ENCODE results near the gene ADIPOR2. TPM values are rescaled to one million over a fixed set of nuclear protein-coding genes. Genes with fewer than 3 reads are reported as not detected.
"Not testable (repeated sequence)": the region's sequence is repeated elsewhere in the genome, so short reads cannot be mapped to it uniquely, and the experiment has no call there.

ADIPOR2 gene
- total RNA-seq, 2 experiments from 2014 or later: 24.7 to 51.1 TPM

DNA sequence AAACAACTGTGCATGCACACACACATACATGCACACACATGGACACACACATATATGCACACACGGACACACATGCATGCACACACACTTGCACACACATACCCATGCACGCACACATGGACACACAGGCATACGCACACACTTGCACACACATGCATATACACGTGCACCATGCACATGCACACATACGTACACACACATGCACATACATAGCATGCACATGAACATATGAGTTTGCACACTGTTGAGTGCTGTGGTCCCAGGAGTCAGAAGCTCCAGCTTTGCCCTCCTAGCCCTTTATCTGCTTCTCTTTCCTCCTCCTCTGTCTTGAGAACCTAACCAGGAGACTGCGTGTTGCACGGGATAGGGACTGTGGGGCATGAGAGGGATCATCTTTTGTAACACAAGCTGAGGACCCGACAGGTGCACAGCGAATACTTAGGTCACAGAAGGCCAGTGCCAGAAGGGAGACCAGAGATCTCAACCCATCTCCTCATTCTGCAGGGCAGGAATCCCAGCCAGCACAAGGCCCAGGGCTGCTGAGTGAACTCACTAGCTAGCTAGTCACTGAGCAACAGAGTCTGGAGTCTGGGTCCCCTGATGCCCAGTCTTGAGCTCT lies 126.0 kb downstream of the ADIPOR2 start:
- POLR2A ChIA-PET: no interaction called here
- no peak overlapping the region for H3K4me2 ChIP-seq (ENCODE audit: low read length)

DNA sequence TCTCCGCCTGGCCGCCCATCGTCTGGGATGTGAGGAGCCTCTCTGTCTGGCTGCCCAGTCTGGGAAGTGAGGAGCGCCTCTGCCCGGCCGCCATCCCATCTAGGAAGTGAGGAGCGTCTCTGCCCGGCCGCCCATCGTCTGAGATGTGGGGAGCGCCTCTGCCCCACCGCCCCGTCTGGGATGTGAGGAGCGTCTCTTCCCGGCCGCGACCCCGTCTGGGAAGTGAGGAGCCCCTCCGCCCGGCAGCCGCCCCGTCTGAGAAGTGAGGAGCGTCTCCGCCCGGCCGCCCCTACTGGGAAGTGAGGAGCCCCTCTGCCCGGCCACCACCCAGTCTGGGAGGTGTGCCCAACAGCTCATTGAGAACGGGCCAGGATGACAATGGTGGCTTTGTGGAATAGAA lies 127.1 kb downstream of the ADIPOR2 start:
- POLR2A ChIA-PET; H3K4me1 ChIP-seq (ENCODE audit: insufficient read depth, low read length, poor library complexity, severe bottlenecking); H4K20me1 ChIP-seq (ENCODE audit: insufficient read depth, low read length); intact Hi-C loops (cut with micrococcal nuclease; ENCODE audit: unreplicated experiment); BruUV-seq (replicated peaks); H3K79me2 ChIP-seq (ENCODE audit: insufficient read depth, low read depth, low read length); H3K27ac ChIP-seq (ENCODE audit: low read depth, low read length, poor library complexity, severe bottlenecking); DNase-seq (ENCODE audit: low spot score); H3K4me2 ChIP-seq (ENCODE audit: low read length); CTCF ChIA-PET (ENCODE audit: unreplicated experiment); H3K4me3 ChIP-seq (ENCODE audit: low read depth, low read length, poor library complexity, severe bottlenecking); H3K9me3 ChIP-seq (ENCODE audit: low read length); H2AFZ ChIP-seq (ENCODE audit: low read length); H3K36me3 ChIP-seq (ENCODE audit: insufficient read depth, low read length); H3K9me2 ChIP-seq (ENCODE audit: insufficient read depth, low read length): not testable (repeated sequence)

More for the DNA sequence above, 126.0 kb downstream of the ADIPOR2 start:
- no TSS peak for BruUV-seq (replicated peaks)
- no peaks in the 10 kb centered on the region for H3K9me3 ChIP-seq (ENCODE audit: low read length)
- H3K4me3 ChIP-seq (ENCODE audit: low read depth, low read length, poor library complexity, severe bottlenecking): no peak overlapping the region
- no peaks in the 10 kb centered on the region for H3K36me3 ChIP-seq (ENCODE audit: insufficient read depth, low read length)
- no peak for DNase-seq (ENCODE audit: low spot score)
- TF ChIP-seq, protein P1, sequence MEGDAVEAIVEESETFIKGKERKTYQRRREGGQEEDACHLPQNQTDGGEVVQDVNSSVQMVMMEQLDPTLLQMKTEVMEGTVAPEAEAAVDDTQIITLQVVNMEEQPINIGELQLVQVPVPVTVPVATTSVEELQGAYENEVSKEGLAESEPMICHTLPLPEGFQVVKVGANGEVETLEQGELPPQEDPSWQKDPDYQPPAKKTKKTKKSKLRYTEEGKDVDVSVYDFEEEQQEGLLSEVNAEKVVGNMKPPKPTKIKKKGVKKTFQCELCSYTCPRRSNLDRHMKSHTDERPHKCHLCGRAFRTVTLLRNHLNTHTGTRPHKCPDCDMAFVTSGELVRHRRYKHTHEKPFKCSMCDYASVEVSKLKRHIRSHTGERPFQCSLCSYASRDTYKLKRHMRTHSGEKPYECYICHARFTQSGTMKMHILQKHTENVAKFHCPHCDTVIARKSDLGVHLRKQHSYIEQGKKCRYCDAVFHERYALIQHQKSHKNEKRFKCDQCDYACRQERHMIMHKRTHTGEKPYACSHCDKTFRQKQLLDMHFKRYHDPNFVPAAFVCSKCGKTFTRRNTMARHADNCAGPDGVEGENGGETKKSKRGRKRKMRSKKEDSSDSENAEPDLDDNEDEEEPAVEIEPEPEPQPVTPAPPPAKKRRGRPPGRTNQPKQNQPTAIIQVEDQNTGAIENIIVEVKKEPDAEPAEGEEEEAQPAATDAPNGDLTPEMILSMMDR (conservative IDR thresholded peaks at IDR 0.05; ENCODE audit: low read length): no peak
- TF ChIP-seq EZH2phosphoT487 (IDR thresholded peaks at IDR 0.05; ENCODE audit: borderline replicate concordance, low read depth, low read length): no peak
- H3K27ac ChIP-seq (ENCODE audit: low read depth, low read length, poor library complexity, severe bottlenecking): no peak overlapping the region
- CTCF ChIA-PET (ENCODE audit: unreplicated experiment): no interaction called here
- no peaks in the 10 kb centered on the region for H4K20me1 ChIP-seq (ENCODE audit: insufficient read depth, low read length)
- no peaks in the 10 kb centered on the region for H3K4me1 ChIP-seq (ENCODE audit: insufficient read depth, low read length, poor library complexity, severe bottlenecking)
- H3K79me2 ChIP-seq (ENCODE audit: insufficient read depth, low read depth, low read length): no peaks in the 10 kb centered on the region
- intact Hi-C loops (cut with micrococcal nuclease; ENCODE audit: unreplicated experiment): no loop called here
- no peaks in the 10 kb centered on the region for H3K9me2 ChIP-seq (ENCODE audit: insufficient read depth, low read length)
- no peak overlapping the region for H2AFZ ChIP-seq (ENCODE audit: low read length)

DNA sequence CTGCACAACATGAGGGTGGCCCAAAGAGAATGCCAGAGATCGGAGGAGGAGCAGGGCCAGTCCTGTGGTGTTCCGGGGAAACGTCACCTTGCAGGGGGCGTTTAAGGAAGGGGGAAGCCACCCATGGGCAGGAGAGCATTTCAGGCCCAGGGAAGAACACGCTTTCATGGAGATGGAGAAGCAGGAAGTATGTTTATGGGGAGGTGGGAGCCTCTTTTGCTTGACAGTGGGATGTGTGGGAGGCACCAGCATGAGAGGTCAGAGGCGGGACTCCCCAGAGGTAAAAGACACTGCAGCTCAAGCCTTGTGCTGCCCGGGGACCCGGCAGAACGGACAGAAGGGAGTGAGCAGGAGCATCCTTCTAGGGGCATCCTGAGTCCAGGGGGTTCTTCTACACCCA lies 128.2 kb downstream of the ADIPOR2 start:
- no peaks in the 10 kb centered on the region for H3K79me2 ChIP-seq (ENCODE audit: insufficient read depth, low read depth, low read length)
- H3K9me3 ChIP-seq (ENCODE audit: low read length): no peaks in the 10 kb centered on the region
- no peak for DNase-seq (ENCODE audit: low spot score)
- H3K36me3 ChIP-seq (ENCODE audit: insufficient read depth, low read length): no peaks in the 10 kb centered on the region
- H3K4me2 ChIP-seq (ENCODE audit: low read length): no peak overlapping the region
- H3K4me1 ChIP-seq (ENCODE audit: insufficient read depth, low read length, poor library complexity, severe bottlenecking): no peaks in the 10 kb centered on the region
- BruUV-seq (replicated peaks): no TSS peak
- no peak overlapping the region for H3K27ac ChIP-seq (ENCODE audit: low read depth, low read length, poor library complexity, severe bottlenecking)
- TF ChIP-seq, protein P1 (conservative IDR thresholded peaks at IDR 0.05; ENCODE audit: low read length): no peak
- no peak for TF ChIP-seq EZH2phosphoT487 (IDR thresholded peaks at IDR 0.05; ENCODE audit: borderline replicate concordance, low read depth, low read length)
- H2AFZ ChIP-seq (ENCODE audit: low read length): no peak overlapping the region
- intact Hi-C loops (cut with micrococcal nuclease; ENCODE audit: unreplicated experiment): no loop called here
- ChIA-PET POLR2A (no interaction called here), CTCF (ENCODE audit: unreplicated experiment) (no interaction called here)
- H3K9me2 ChIP-seq (ENCODE audit: insufficient read depth, low read length): no peaks in the 10 kb centered on the region
- H3K4me3 ChIP-seq (ENCODE audit: low read depth, low read length, poor library complexity, severe bottlenecking): no peak overlapping the region
- no peaks in the 10 kb centered on the region for H4K20me1 ChIP-seq (ENCODE audit: insufficient read depth, low read length)
